ENCODE data around the gene FBXO38. TPM values are rescaled to one million over a fixed set of nuclear protein-coding genes. Genes with fewer than 3 reads are reported as not detected.

Gene FBXO38
- total RNA-seq, 1 experiment from 2014 or later: 35.8 TPM

DNA sequence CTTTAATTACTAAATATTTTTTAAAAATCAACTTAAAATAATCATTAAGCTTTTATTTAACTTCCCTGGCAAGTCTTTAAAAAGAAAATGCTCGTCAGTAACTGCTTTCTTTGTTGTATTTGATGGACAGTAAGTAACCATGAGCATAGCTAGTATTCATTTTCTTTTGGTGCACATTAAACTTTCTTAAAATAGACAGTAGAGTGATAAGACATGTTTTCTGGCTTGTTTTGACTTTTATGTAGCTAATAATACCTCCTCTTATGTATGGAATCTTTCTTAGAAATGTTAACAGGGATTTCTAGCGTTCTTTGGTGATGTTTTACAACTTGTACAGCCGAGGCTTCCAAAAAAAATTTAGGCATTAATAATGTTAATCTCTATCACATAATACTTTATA is 22.6 kb downstream of the FBXO38 start:
- H3K27me3 Mint-ChIP-seq (ENCODE audit: low read depth): no peaks in the 10 kb centered on the region
- no peak overlapping the region for H3K27ac Mint-ChIP-seq
- no peaks in the 10 kb centered on the region for H3K9me3 Mint-ChIP-seq
- TF ChIP-seq NR1H2 (CRISPR knock-in tag; IDR thresholded peaks at IDR 0.05) (no peak), ZNF317 (CRISPR knock-in tag; IDR thresholded peaks at IDR 0.05; ENCODE audit: borderline replicate concordance, low read depth) (no peak), MXD4 (CRISPR knock-in tag; IDR thresholded peaks at IDR 0.05; ENCODE audit: borderline replicate concordance) (no peak), SMAD4 (CRISPR knock-in tag; IDR thresholded peaks at IDR 0.05) (no peak), ETV6 (CRISPR knock-in tag; IDR thresholded peaks at IDR 0.05) (no peak), CBFB (CRISPR knock-in tag; IDR thresholded peaks at IDR 0.05; ENCODE audit: low read depth) (no peak), ZNF671 (CRISPR knock-in tag; IDR thresholded peaks at IDR 0.05) (no peak), RELA (CRISPR knock-in tag; IDR thresholded peaks at IDR 0.05; ENCODE audit: borderline replicate concordance) (no peak), FOXP1 (CRISPR knock-in tag; IDR thresholded peaks at IDR 0.05; ENCODE audit: borderline replicate concordance) (no peak), CREM (CRISPR knock-in tag; IDR thresholded peaks at IDR 0.05) (no peak), IRF2 (CRISPR knock-in tag; IDR thresholded peaks at IDR 0.05; ENCODE audit: borderline replicate concordance, low read depth) (no peak), TCF7 (CRISPR knock-in tag; IDR thresholded peaks at IDR 0.05; ENCODE audit: low read depth) (no peak)
- TF ChIP-seq, protein P1, sequence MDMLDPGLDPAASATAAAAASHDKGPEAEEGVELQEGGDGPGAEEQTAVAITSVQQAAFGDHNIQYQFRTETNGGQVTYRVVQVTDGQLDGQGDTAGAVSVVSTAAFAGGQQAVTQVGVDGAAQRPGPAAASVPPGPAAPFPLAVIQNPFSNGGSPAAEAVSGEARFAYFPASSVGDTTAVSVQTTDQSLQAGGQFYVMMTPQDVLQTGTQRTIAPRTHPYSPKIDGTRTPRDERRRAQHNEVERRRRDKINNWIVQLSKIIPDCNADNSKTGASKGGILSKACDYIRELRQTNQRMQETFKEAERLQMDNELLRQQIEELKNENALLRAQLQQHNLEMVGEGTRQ (CRISPR knock-in tag; IDR thresholded peaks at IDR 0.05): no peak
- TF ChIP-seq, protein P2, sequence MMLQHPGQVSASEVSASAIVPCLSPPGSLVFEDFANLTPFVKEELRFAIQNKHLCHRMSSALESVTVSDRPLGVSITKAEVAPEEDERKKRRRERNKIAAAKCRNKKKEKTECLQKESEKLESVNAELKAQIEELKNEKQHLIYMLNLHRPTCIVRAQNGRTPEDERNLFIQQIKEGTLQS (CRISPR knock-in tag; conservative IDR thresholded peaks at IDR 0.05): no peak
- TF ChIP-seq, protein P3, sequence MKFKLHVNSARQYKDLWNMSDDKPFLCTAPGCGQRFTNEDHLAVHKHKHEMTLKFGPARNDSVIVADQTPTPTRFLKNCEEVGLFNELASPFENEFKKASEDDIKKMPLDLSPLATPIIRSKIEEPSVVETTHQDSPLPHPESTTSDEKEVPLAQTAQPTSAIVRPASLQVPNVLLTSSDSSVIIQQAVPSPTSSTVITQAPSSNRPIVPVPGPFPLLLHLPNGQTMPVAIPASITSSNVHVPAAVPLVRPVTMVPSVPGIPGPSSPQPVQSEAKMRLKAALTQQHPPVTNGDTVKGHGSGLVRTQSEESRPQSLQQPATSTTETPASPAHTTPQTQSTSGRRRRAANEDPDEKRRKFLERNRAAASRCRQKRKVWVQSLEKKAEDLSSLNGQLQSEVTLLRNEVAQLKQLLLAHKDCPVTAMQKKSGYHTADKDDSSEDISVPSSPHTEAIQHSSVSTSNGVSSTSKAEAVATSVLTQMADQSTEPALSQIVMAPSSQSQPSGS (CRISPR knock-in tag; IDR thresholded peaks at IDR 0.05; ENCODE audit: borderline replicate concordance, low read depth): no peak
- TF ChIP-seq, protein P4, sequence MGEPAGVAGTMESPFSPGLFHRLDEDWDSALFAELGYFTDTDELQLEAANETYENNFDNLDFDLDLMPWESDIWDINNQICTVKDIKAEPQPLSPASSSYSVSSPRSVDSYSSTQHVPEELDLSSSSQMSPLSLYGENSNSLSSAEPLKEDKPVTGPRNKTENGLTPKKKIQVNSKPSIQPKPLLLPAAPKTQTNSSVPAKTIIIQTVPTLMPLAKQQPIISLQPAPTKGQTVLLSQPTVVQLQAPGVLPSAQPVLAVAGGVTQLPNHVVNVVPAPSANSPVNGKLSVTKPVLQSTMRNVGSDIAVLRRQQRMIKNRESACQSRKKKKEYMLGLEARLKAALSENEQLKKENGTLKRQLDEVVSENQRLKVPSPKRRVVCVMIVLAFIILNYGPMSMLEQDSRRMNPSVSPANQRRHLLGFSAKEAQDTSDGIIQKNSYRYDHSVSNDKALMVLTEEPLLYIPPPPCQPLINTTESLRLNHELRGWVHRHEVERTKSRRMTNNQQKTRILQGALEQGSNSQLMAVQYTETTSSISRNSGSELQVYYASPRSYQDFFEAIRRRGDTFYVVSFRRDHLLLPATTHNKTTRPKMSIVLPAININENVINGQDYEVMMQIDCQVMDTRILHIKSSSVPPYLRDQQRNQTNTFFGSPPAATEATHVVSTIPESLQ (CRISPR knock-in tag; IDR thresholded peaks at IDR 0.05): no peak
- TF ChIP-seq, protein P5, sequence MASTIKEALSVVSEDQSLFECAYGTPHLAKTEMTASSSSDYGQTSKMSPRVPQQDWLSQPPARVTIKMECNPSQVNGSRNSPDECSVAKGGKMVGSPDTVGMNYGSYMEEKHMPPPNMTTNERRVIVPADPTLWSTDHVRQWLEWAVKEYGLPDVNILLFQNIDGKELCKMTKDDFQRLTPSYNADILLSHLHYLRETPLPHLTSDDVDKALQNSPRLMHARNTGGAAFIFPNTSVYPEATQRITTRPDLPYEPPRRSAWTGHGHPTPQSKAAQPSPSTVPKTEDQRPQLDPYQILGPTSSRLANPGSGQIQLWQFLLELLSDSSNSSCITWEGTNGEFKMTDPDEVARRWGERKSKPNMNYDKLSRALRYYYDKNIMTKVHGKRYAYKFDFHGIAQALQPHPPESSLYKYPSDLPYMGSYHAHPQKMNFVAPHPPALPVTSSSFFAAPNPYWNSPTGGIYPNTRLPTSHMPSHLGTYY (CRISPR knock-in tag; IDR thresholded peaks at IDR 0.05): no peak
- H3K4me3 Mint-ChIP-seq: no peak overlapping the region
- no peaks in the 10 kb centered on the region for H3K4me1 Mint-ChIP-seq
- DNase-seq (ENCODE audit: low spot score): no peak
- no peak for ATAC-seq
- H3K36me3 Mint-ChIP-seq: peaks cover 65% of the 10 kb centered on the region
- ChIA-PET POLR2A (no interaction called here), CTCF (no interaction called here)

GRCh38 chr5:148408092-148408491 is 24.3 kb downstream of the FBXO38 start:
- Mint-ChIP-seq H3K4me3 (no peak overlapping the region), H3K27ac (no peak overlapping the region), H3K27me3 (ENCODE audit: low read depth) (no peaks in the 10 kb centered on the region), H3K36me3 (peaks cover 61% of the 10 kb centered on the region), H3K9me3 (no peaks in the 10 kb centered on the region), H3K4me1 (no peaks in the 10 kb centered on the region)
- CTCF ChIA-PET: no interaction called here
- POLR2A ChIA-PET: no interaction called here
- ATAC-seq (no peak), DNase-seq (ENCODE audit: low spot score) (no peak)
- TF ChIP-seq RORB (CRISPR knock-in tag; IDR thresholded peaks at IDR 0.05): no peak
- TF ChIP-seq, protein P6, sequence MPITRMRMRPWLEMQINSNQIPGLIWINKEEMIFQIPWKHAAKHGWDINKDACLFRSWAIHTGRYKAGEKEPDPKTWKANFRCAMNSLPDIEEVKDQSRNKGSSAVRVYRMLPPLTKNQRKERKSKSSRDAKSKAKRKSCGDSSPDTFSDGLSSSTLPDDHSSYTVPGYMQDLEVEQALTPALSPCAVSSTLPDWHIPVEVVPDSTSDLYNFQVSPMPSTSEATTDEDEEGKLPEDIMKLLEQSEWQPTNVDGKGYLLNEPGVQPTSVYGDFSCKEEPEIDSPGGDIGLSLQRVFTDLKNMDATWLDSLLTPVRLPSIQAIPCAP (CRISPR knock-in tag; IDR thresholded peaks at IDR 0.05): no peak
- TF ChIP-seq SOX15 (CRISPR knock-in tag; IDR thresholded peaks at IDR 0.05): no peak
- no peak for TF ChIP-seq FOXK1 (CRISPR knock-in tag; IDR thresholded peaks at IDR 0.05)
- TF ChIP-seq ZNF317 (CRISPR knock-in tag; IDR thresholded peaks at IDR 0.05; ENCODE audit: borderline replicate concordance, low read depth): no peak
- TF ChIP-seq CDX4 (CRISPR knock-in tag; IDR thresholded peaks at IDR 0.05; ENCODE audit: borderline replicate concordance): no peak
